ENCODE measurements around the gene TAF1A. TPM values are rescaled to one million over a fixed set of nuclear protein-coding genes. Genes with fewer than 3 reads are reported as not detected.

The TAF1A gene
- polyA plus RNA-seq, 1 experiment, result 7.3 TPM

GRCh38 chr1:222554177-222554576, 35.6 kb downstream of the TAF1A start:
- no peaks in the 10 kb centered on the region for H3K27me3 ChIP-seq (ENCODE audit: control insufficient read depth, insufficient read depth, low read length)
- CTCF ChIA-PET, result no interaction called here
- TF ChIP-seq CTCF (IDR thresholded peaks at IDR 0.05; ENCODE audit: low read depth, low read length), result no peak
- no peaks in the 10 kb centered on the region for H3K9me3 ChIP-seq (ENCODE audit: control insufficient read depth, insufficient read depth, low read length)
- H3K4me3 ChIP-seq (ENCODE audit: low read depth, low read length), result no peak overlapping the region
- DNase-seq (ENCODE audit: low read depth, low spot score), result no peak
- POLR2A ChIA-PET, result no interaction called here
- H3K27ac ChIP-seq (ENCODE audit: low read depth, low read length), result no peak overlapping the region

- Histone ChIP-seq H3K4me3 (ENCODE audit: low read depth, low read length) (no peak overlapping the region), H3K27me3 (ENCODE audit: control insufficient read depth, insufficient read depth, low read length) (no peaks in the 10 kb centered on the region), H3K9me3 (ENCODE audit: control insufficient read depth, insufficient read depth, low read length) (no peaks in the 10 kb centered on the region), H3K27ac (ENCODE audit: low read depth, low read length) (no peak overlapping the region)
- ChIA-PET CTCF (interaction anchor here (1.1 kb wide), 1 partner anchor 37 kb away, joined by 4 read pairs; the partner anchor contains the start of gene TAF1A), POLR2A (no interaction called here)
- TF ChIP-seq CTCF (IDR thresholded peaks at IDR 0.05; ENCODE audit: low read depth, low read length), result no peak
- no peak for DNase-seq (ENCODE audit: low read depth, low spot score)
Observed at GRCh38 chr1:222552882-222553281, 36.9 kb downstream of the TAF1A start.

- ChIA-PET CTCF (interaction anchor here (0.5 to 1.4 kb wide), 2 partner anchors 9 to 1035 kb away, joined by 3 to 5 read pairs; no protein-coding TSS in a partner anchor), POLR2A (no interaction called here)
- Histone ChIP-seq H3K27ac (ENCODE audit: low read depth, low read length) (peak within 1 kb of the TSS; percentile 62), H3K9me3 (ENCODE audit: control insufficient read depth, insufficient read depth, low read length) (no peaks in the 10 kb centered on the region; the same call in 1 of the 2 replicates), H3K27me3 (ENCODE audit: control insufficient read depth, insufficient read depth, low read length) (no peaks in the 10 kb centered on the region), H3K4me3 (ENCODE audit: low read depth, low read length) (no peak within 1 kb of the TSS)
- TF ChIP-seq CTCF (IDR thresholded peaks at IDR 0.05; ENCODE audit: low read depth, low read length), result no peak
- no peak for DNase-seq (ENCODE audit: low read depth, low spot score)
Observed at GRCh38 chr1:222547944-222548671, 41.6 kb downstream of the TAF1A start, which contains the start of gene HHIPL2. Gene HHIPL2, minus strand, starts transcription at chr1:222548104. Its CDS starts 60 bp downstream, at chr1:222548044.

- CTCF ChIA-PET, result interaction anchor here (1.2 to 1.7 kb wide), 3 partner anchors 10 to 82 kb away, joined by 5 to 6 read pairs (median 5); no protein-coding TSS in a partner anchor
- POLR2A ChIA-PET, result no interaction called here
- no peak for TF ChIP-seq CTCF (IDR thresholded peaks at IDR 0.05; ENCODE audit: low read depth, low read length)
- Histone ChIP-seq H3K27me3 (ENCODE audit: control insufficient read depth, insufficient read depth, low read length) (no peaks in the 10 kb centered on the region), H3K9me3 (ENCODE audit: control insufficient read depth, insufficient read depth, low read length) (no peaks in the 10 kb centered on the region; the same call in 1 of the 2 replicates), H3K4me3 (ENCODE audit: low read depth, low read length) (no peak overlapping the region), H3K27ac (ENCODE audit: low read depth, low read length) (peak overlapping the region; percentile 62)
- DNase-seq (ENCODE audit: low read depth, low spot score), result no peak
Observed at GRCh38 chr1:222547260-222547614, 42.5 kb downstream of the TAF1A start.

Data from AG04450 (cell line).